ENCODE data around the gene TMEM30B. TPM values are rescaled to one million over a fixed set of nuclear protein-coding genes. Genes with fewer than 3 reads are reported as not detected.

TMEM30B gene
- total RNA-seq, 1 experiment from 2014 or later = 6.2 TPM

DNA sequence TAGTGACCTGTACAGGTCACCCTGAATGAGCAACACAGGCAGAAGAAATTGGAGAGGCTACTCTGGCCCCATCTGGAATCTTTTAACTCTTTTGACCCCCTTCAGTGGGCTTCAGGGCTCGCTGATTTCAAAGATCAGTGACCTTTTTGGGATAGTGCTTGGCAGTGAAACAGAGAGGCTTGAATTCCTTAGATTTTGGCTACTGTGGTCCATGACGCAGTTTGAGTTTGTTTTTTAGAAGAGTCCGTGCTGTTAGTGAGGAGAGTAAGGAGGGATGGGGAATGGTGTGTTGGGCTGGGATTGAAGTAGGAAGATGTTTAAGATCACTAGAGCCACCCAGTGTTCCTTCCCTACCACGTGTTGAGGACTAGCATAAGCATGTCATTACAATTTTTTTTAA lies 16.5 kb downstream of the TMEM30B start:
- no peaks in the 10 kb centered on the region for H3K27me3 ChIP-seq
- H3K27ac ChIP-seq = no peak overlapping the region
- H3K4me3 ChIP-seq = no peak overlapping the region

DNA sequence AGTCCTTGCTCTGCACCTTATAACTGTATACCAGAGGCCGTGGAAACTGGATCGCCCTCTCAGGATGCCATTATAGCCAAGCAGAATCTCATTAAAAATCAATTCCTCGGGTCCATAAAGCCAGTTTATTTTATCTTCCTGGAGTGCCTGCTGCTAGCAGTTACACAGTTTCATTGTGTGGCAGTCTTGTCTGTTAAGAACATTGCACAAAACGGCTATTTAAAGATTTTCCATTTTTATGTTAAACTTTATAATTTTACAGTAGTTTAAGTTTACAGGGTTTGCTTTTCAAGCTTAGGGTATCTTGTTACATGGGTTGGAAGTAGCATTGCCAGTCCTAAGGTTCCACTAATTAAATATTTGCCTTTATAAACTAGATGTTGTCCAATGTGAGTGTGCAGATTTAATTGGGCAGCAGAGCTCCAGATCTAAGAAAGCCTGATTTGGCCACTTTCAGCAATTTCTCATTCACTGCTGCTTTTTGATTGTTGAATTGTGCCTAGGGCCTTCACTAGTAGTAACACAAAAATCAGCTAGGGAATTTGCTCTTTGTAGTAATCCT lies 17.0 kb downstream of the TMEM30B start:
- no peak overlapping the region for H3K27ac ChIP-seq
- no peaks in the 10 kb centered on the region for H3K36me3 ChIP-seq
- no peak for DNase-seq
- peaks cover 9% of the 10 kb centered on the region for H3K4me1 ChIP-seq
- H3K9me3 ChIP-seq (replicated peaks) = no peaks in the 10 kb centered on the region
- H3K4me3 ChIP-seq = no peak overlapping the region
- no peaks in the 10 kb centered on the region for H3K27me3 ChIP-seq

More for the DNA sequence above, 16.5 kb downstream of the TMEM30B start:
- H3K36me3 ChIP-seq = no peaks in the 10 kb centered on the region
- DNase-seq = no peak
- H3K9me3 ChIP-seq (replicated peaks) = no peaks in the 10 kb centered on the region
- peaks cover 6% of the 10 kb centered on the region; the same call in 1 of the 2 replicates for H3K4me1 ChIP-seq

DNA sequence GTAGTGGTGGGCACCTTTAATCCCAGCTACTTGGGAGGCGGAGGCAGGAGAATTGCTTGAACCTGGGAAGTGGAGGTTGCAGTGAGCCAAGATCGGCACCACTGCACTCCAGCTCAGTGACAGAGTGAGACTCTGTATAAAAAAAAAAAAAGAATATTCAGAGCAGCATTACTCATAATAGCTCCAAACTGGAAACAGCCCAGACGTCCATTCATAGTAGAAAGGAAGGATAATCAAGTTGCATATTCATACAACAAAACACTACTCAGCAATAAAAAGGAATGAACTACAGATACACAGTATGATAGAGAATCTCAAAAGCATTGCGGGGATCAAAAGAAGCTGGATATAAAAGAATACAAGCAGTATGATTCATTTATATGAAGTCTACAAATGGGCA lies 19.1 kb downstream of the TMEM30B start:
- H3K27me3 ChIP-seq = no peaks in the 10 kb centered on the region
- H3K4me1 ChIP-seq = peaks cover 25% of the 10 kb centered on the region
- DNase-seq = no peak
- no peaks in the 10 kb centered on the region for H3K9me3 ChIP-seq (replicated peaks)
- no peaks in the 10 kb centered on the region for H3K36me3 ChIP-seq
- no peak overlapping the region for H3K4me3 ChIP-seq
- H3K27ac ChIP-seq = no peak overlapping the region

DNA sequence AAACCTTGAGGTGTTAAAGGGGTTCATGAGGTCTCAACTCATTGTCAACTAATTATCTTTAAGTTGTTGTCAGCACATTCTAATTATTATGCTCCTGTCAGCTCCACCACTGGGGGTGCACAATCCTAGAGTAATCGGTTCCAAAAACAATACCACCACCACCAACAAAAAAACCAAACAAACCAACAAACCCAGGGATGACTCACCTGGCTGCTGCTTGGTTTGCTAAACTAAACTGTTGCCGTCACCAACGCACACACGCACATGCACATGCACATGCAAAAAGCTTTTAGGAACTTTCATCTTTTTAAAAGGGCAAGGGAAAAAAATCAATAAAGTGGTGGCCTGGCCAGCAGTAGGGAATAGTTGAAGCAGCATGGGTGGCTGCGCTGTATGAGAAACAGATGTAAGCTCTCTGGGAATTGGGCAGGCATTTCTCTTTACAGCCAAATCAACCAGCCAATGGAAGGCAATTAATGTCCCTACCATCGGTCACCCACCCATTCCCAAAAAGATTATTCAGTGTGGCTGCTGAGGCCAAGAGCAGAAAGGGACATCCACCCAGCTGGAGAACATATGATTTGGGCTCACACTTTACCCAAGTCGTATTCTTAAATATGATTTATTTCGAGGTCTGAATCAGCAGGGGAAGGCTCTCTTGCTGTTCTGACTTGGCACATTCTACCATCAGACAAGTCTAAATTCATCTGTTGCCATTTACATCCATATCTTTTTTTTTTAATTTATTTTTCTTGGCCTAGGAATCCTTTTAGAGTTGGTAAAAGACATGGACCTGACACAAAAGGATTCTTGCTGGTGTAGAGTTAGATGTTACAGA lies 20.0 kb downstream of the TMEM30B start:
- no peaks in the 10 kb centered on the region for H3K36me3 ChIP-seq
- H3K27me3 ChIP-seq = no peaks in the 10 kb centered on the region
- no peaks in the 10 kb centered on the region for H3K9me3 ChIP-seq (replicated peaks)
- no peak for DNase-seq
- H3K4me1 ChIP-seq = peaks cover 25% of the 10 kb centered on the region
- no peak overlapping the region for H3K27ac ChIP-seq
- no peak overlapping the region for H3K4me3 ChIP-seq

DNA sequence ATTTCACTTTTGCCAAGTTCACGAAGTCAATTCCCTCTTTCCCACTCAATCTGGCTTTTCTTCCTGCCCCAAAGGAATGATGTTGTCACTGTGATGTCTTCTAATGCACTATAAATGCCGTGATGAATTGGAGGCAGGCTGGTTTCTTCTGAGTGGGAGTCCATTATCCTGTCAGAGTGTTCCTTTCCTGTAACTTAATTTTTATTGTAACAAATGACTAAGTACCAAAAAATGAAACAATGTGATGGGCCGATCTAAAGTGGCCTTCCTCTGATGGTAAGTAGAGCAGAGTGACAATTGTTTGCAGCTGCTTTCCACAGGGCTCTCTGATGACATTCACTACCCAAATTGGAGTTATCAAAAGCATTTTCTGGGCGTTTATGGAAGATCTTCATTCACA lies 22.2 kb downstream of the TMEM30B start:
- Histone ChIP-seq H3K4me3 (no peak overlapping the region), H3K36me3 (no peaks in the 10 kb centered on the region), H3K27ac (peak overlapping the region; percentile 28; the same call in 1 of the 2 replicates), H3K4me1 (peaks cover 26% of the 10 kb centered on the region), H3K27me3 (no peaks in the 10 kb centered on the region), H3K9me3 (replicated peaks) (no peaks in the 10 kb centered on the region)
- peak in 1 of 2 experiments; percentile 30 for DNase-seq

DNA sequence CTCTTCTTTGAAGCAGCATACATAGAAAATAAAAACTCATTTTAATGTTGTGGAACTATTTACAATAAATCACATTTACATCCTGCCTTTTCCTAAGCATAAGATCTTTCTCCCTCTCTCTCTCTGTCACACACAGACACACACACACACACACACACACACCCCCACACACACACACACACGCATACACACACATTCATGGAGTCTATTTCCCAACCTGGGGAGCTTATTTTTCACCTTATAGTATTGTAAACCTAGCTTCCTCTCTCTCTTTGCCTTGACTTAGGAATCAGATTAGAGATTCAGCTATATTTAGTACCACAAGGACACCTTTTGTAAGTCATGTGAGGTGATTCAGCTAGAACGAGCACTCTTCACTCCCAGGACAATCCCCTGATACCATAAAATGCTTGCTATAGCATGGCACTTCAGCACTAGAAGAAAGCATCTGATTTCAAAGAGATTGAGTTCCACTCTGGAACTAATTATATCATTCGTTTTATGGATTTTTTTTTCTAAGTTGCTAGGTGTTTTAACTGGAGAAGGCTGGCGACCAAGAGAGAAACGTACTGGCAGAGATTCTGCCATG lies 23.6 kb downstream of the TMEM30B start:
- Histone ChIP-seq H3K9me3 (replicated peaks) (no peaks in the 10 kb centered on the region), H3K36me3 (no peaks in the 10 kb centered on the region), H3K27ac (no peak overlapping the region; the same call in 1 of the 2 replicates), H3K4me1 (peaks cover 33% of the 10 kb centered on the region), H3K4me3 (no peak overlapping the region), H3K27me3 (no peaks in the 10 kb centered on the region)
- peak in 1 of 2 experiments; percentile 37 for DNase-seq

DNA sequence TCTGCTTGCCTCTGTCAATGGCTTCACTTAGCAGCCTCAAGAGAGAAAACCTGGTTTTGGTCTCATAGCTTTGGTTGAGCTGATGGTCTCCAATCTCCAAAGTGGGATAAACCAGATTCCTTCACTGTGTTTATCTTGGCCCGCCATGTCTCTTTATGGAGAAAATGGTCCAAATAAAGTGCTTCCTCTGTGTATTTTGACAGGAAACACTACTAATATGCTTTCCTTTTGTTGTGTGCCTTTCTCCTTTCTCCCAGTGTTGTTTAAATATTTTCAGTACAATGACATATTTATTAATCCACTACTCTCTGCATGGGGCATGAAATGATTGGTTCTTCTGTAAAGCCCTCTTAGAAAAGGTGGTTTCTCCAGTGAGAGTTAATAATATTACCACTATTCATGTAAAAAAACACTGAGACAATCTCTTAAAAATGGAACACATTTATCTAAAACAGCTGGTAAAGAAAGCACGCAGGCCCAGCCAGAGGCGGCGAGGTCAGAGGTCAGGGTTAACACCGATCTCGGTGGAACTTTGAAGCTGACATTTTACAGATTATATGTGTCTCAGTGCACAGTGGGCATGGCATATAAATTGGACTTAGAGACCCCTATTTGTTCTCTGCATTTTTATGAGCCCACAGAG lies 24.2 kb downstream of the TMEM30B start:
- H3K36me3 ChIP-seq = no peaks in the 10 kb centered on the region
- no peak for DNase-seq
- H3K27ac ChIP-seq = no peak overlapping the region
- no peaks in the 10 kb centered on the region for H3K9me3 ChIP-seq (replicated peaks)
- H3K4me1 ChIP-seq = peaks cover 39% of the 10 kb centered on the region
- no peaks in the 10 kb centered on the region for H3K27me3 ChIP-seq
- H3K4me3 ChIP-seq = no peak overlapping the region

DNA sequence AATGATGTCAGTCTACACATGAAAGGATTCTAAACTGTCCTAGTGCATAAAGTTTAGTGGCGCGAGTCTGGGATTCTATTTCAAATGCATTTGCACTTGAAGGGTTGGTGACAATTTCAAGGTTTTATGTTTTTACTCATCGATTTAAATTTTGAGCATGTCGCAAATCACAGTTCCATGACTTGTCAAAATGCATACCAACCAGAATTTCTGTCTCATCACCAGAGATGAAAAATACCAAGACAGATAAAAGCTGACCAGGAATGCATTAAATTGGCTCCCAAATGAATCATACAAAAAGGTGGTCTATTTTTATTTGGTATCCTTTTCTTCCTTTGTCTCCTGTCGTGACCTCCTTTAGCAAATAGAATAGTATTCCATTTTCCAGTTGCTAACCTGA lies 25.2 kb downstream of the TMEM30B start:
- H3K4me3 ChIP-seq = no peak overlapping the region
- DNase-seq = no peak
- H3K36me3 ChIP-seq = no peaks in the 10 kb centered on the region
- no peak overlapping the region for H3K27ac ChIP-seq
- no peaks in the 10 kb centered on the region for H3K27me3 ChIP-seq
- H3K9me3 ChIP-seq (replicated peaks) = no peaks in the 10 kb centered on the region
- H3K4me1 ChIP-seq = peaks cover 42% of the 10 kb centered on the region

DNA sequence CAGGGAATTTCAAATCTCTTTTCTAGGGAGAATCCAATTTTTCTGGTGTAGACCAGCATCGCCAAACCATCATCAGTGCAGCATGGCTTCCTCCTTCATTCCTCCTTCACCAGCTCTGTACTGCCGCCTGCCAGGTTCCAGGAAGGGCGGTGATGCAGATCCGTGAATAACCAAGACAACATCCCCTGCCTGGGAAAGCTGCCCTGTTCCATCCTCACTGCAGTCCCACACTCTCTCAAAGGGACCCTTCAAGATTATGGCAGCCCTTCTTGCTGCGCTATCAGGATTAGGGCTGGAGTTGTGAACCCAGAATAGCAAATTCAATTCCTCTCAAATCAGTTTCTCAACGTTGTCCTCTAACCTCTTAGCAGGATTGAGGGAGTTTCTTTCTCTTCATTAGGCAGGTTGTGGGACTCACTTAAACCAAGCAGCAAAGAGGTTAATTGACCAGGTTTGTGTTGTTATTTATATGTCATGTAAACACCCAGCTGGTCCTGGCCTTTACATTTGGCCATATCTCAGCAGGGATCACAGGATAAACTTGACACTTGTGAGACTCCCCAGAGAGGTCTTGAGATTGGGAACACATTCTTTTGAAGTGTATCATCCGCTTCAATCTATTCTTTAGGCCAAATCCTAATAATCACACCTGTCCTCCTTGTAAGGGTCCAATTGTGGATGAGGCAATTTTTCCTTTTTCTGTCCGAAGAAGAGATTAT lies 26.2 kb downstream of the TMEM30B start:
- H3K27me3 ChIP-seq = no peaks in the 10 kb centered on the region
- no peaks in the 10 kb centered on the region for H3K36me3 ChIP-seq
- no peak overlapping the region for H3K27ac ChIP-seq
- no peak overlapping the region for H3K4me3 ChIP-seq
- no peak for DNase-seq
- no peaks in the 10 kb centered on the region for H3K9me3 ChIP-seq (replicated peaks)
- H3K4me1 ChIP-seq = peaks cover 42% of the 10 kb centered on the region

DNA sequence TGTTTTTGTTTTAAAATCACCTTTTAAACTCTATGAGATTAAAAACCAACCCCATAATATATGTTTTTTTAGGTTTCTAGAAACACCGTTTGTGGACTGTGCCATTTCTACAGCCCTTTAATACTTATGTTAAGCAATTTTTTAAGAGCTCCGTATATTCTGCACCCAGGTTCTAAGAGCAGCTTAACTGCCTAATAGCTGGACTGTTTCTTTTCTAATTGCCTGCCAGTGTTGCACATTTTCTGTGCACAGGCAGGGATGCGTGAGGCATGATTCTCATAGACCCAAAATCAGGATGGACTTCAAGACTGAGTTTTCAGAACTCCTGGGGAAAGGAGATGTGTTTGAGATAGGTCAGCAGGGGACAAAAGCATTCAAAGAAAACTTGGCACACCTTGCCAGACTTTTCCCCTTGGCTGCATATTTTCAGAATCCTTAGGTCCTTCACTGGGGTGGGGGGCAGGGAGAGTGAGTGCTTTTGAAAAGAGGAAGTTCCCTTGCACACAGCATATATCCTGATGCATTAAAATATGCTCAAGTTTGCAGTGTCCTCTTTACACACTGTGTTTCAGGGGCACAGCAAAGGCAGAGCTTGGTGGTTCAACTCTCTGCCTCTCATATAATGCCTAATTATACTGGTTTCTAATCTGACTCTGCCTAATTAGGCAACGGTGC lies 27.9 kb downstream of the TMEM30B start:
- H3K4me3 ChIP-seq = no peak overlapping the region

DNA sequence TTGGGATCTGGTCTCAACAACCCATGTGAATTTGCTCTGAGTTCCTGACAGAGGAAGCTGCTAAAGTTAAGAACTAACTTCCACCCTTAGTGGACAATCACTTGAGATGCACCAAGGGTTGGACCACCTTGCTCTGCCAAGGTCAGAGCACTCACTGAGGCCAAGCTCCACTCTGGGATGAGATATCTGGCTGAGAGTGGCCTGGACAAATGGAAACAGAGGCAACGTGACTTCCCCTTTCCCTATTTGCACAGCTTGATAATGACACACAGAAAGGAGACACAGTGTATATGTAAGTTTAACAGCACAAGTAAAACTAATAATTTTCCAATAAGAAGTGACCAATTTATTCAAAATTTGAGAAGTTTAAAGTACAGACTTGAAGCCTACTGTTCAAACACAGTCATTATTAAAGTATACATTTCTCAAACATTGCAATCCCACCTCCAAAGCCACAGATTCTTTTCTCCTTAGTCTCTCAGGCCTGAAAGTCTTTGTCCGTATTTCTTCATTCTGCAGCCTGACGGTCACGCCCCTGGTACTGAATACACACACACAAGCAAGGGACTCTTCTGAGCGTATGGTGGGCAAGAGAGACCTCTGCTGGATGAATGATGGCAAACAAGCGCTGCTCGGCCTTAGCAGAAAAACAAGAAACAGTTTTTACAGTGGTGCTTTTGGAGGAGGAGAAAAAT lies 28.6 kb downstream of the TMEM30B start:
- Histone ChIP-seq H3K27me3 (no peaks in the 10 kb centered on the region), H3K36me3 (no peaks in the 10 kb centered on the region), H3K4me3 (no peak overlapping the region), H3K4me1 (peaks cover 24% of the 10 kb centered on the region), H3K9me3 (replicated peaks) (no peaks in the 10 kb centered on the region), H3K27ac (peak overlapping the region; percentile 62)
- peak; percentile 89 to 96 for DNase-seq

More for the DNA sequence above, 27.9 kb downstream of the TMEM30B start:
- H3K4me1 ChIP-seq = peaks cover 31% of the 10 kb centered on the region
- DNase-seq = peak in 1 of 2 experiments; percentile 31
- no peaks in the 10 kb centered on the region for H3K27me3 ChIP-seq
- peak overlapping the region; percentile 62 for H3K27ac ChIP-seq
- no peaks in the 10 kb centered on the region for H3K36me3 ChIP-seq
- H3K9me3 ChIP-seq (replicated peaks) = no peaks in the 10 kb centered on the region

DNA sequence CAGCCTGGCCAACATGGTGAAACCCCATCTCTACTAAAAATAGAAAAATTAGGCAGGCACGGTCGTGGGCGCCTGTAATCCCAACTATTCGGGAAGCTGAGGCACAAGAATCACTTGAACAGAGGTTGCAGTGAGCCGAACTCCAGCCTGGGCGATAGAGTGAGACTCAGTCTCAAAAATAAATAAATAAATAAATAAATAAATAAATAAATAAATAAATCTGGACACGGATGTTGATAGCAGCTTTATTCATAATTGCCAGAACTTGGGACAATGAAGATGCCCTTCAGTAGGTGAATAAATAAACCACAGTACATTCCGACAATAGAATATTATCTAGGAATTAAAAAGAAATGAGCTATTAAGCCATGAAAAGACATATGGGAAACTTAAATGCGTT lies 31.1 kb downstream of the TMEM30B start:
- H3K4me3 ChIP-seq = no peak overlapping the region
- no peak for DNase-seq
- peaks cover 29% of the 10 kb centered on the region for H3K4me1 ChIP-seq
- H3K36me3 ChIP-seq = no peaks in the 10 kb centered on the region
- no peaks in the 10 kb centered on the region for H3K27me3 ChIP-seq
- H3K27ac ChIP-seq = no peak overlapping the region
- no peaks in the 10 kb centered on the region for H3K9me3 ChIP-seq (replicated peaks)

DNA sequence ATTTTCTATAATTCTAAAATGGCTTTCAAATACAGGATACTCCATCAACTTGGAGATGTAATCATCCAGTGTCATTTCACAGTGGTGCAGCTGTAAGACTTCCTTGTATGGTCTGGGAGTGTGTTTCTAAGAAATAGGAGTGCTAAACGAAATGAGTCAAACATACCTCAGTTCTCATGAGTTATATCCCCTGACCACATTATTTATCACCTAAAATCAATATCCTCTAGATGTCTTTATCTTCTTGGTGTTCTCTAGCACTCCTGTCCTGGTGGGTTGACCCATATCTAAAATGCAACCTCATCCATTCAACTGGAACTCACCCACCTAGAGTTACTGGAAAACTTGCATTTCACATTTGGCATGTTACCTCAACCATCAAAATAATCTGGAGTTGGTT lies 33.2 kb downstream of the TMEM30B start:
- no peak for DNase-seq
- H3K4me1 ChIP-seq = peaks cover 34% of the 10 kb centered on the region
- no peaks in the 10 kb centered on the region for H3K9me3 ChIP-seq (replicated peaks)
- no peak overlapping the region for H3K27ac ChIP-seq
- no peaks in the 10 kb centered on the region for H3K27me3 ChIP-seq
- no peak overlapping the region for H3K4me3 ChIP-seq
- H3K36me3 ChIP-seq = no peaks in the 10 kb centered on the region

Data from SJCRH30 (cell line).